ENCODE measurements around the gene COG6. TPM values are rescaled to one million over a fixed set of nuclear protein-coding genes. Genes with fewer than 3 reads are reported as not detected.

COG6 gene
- total and polyA plus RNA-seq, 2 of the 4 experiments (the other 2 are of a cell fraction) = 22.8 to 37.5 TPM

DNA sequence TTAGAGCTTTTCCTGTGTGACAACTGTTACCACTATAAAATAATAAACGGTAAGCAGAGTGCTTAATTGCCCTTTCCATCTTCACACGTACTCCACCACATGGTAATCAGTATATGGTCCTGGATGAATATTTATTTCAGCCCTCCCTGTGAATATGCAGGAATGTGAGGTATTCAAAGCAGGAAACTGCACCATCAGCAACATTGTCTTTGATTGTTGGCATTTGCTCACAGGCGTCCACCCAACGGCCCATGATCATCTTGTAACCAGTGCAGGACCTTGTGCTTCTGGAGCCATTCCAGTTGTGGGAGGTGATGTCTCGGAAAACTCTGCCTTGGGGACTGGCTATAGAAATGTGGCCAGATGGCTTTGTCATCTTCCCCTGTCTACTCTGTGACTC lies 132.6 kb downstream of the COG6 start:
- H4K8ac ChIP-seq (ENCODE audit: low read depth in 2 of 2, low read length in 2 of 2) = no peak overlapping the region
- ATAC-seq (ENCODE audit: low read depth) (no peak), DNase-seq (no peak)
- H2AK9ac ChIP-seq (replicated peaks; ENCODE audit: low read depth, low read length, poor library complexity) = no peak overlapping the region
- no peaks in the 10 kb centered on the region for H3K27me3 ChIP-seq (ENCODE audit: control insufficient read depth, insufficient read depth, low read length)
- peak; percentile 44; the same call in 1 of the 2 replicates for TF ChIP-seq MAFK (IDR thresholded peaks at IDR 0.05; ENCODE audit: low read depth, low read length)
- TF ChIP-seq, protein P1, sequence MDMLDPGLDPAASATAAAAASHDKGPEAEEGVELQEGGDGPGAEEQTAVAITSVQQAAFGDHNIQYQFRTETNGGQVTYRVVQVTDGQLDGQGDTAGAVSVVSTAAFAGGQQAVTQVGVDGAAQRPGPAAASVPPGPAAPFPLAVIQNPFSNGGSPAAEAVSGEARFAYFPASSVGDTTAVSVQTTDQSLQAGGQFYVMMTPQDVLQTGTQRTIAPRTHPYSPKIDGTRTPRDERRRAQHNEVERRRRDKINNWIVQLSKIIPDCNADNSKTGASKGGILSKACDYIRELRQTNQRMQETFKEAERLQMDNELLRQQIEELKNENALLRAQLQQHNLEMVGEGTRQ (IDR thresholded peaks at IDR 0.05; ENCODE audit: low read depth, low read length) = no peak
- H2BK5ac ChIP-seq (ENCODE audit: low read depth, low read length, poor library complexity, severe bottlenecking) = no peak overlapping the region
- H3K4me3 ChIP-seq (ENCODE audit: insufficient read depth, low read depth, low read length) = no peak overlapping the region
- ChIA-PET POLR2A (ENCODE audit: unreplicated experiment) (no interaction called here), CTCF (no interaction called here)
- intact Hi-C loops (cut with micrococcal nuclease) = no loop called here
- H3K56ac ChIP-seq (ENCODE audit: extremely low read depth, insufficient read depth, low read length) = no peak overlapping the region
- H3K27ac ChIP-seq (ENCODE audit: insufficient read depth, low read length) = no peak overlapping the region
- in situ Hi-C loops (cut with MboI; ENCODE audit: low sequenced_read_pairs) = no loop called here
- H3K9ac ChIP-seq (ENCODE audit: low read depth, low read length) = no peak overlapping the region
- H2AFZ ChIP-seq (replicated peaks; ENCODE audit: low read length, poor library complexity) = no peak overlapping the region
- no peak overlapping the region for H2AK5ac ChIP-seq (ENCODE audit: low read depth, low read length)
- no peak overlapping the region for H2BK20ac ChIP-seq (ENCODE audit: low read depth, low read length)
- no peaks in the 10 kb centered on the region for H3K36me3 ChIP-seq (ENCODE audit: control insufficient read depth, insufficient read depth, low read length)
- H4K20me1 ChIP-seq (ENCODE audit: insufficient read depth, low read length) = no peaks in the 10 kb centered on the region
- dilution Hi-C loops (cut with HindIII; ENCODE audit: low sequenced_read_pairs, unreplicated experiment) = no loop called here
- H2BK120ac ChIP-seq (ENCODE audit: low read depth, low read length) = no peak overlapping the region
- H3K4me1 ChIP-seq (ENCODE audit: control insufficient read depth, insufficient read depth, low read length) = peaks cover 6% of the 10 kb centered on the region; the same call in 1 of the 2 replicates
- no peaks in the 10 kb centered on the region for H3K79me1 ChIP-seq (ENCODE audit: low read depth in 1 of 2, low read length in 2 of 2)
- H4K5ac ChIP-seq (ENCODE audit: low read depth, low read length) = no peak overlapping the region
- no peak overlapping the region for H3K23ac ChIP-seq (ENCODE audit: low read depth, low read length)
- H3K14ac ChIP-seq (replicated peaks; ENCODE audit: low read depth, low read length) = no peak overlapping the region
- no peak overlapping the region for H2BK15ac ChIP-seq (ENCODE audit: low read depth, low read length)
- H3K4me2 ChIP-seq (ENCODE audit: low read depth, low read length) = no peak overlapping the region
- no peak overlapping the region for H3K18ac ChIP-seq (ENCODE audit: low read depth, low read length)
- no CpG with 5 or more reads among the region's 5 CpGs for WGBS, 2 experiments (ENCODE audit: extremely low coverage in 2 of 2, insufficient read length in 1 of 2)
- no peak overlapping the region for H4K91ac ChIP-seq (ENCODE audit: insufficient read depth, low read depth, low read length)
- H3K9me1 ChIP-seq (ENCODE audit: insufficient read depth, low read length) = 0 out of 2 replicates have a peak, but pooled peaks cover 2% of the 10 kb centered on the region
- H3K9me3 ChIP-seq (ENCODE audit: control insufficient read depth, insufficient read depth, low read length) = peaks cover 5% of the 10 kb centered on the region
- H3K4ac ChIP-seq (ENCODE audit: low read depth, low read length) = no peak overlapping the region
- no TSS peak for BruUV-seq (replicated peaks)

Data from IMR-90 (cell line).